Activated CD4-positive, alpha-beta T cell treated with anti-CD3 and anti-CD28 coated beads, Interleukin-2, amount 50 U/mL, for 48 hours (primary cell): Measurements from ENCODE around the gene ARHGAP6.

Source experiments
- DNase-seq, 2 experiments: peaks; one replicate each; pipeline ENCODE4 v3.0.0-alpha.2; 2020

The ARHGAP6 gene

GRCh38 chrX:11342673-11343072 is 323.0 kb downstream of the ARHGAP6 start:
- no peak for DNase-seq

GRCh38 chrX:11341274-11342201 is 324.2 kb downstream of the ARHGAP6 start:
- no peak for DNase-seq

GRCh38 chrX:11337292-11338009 is 328.3 kb downstream of the ARHGAP6 start:
- no peak for DNase-seq

GRCh38 chrX:11336201-11336600 is 329.5 kb downstream of the ARHGAP6 start:
- DNase-seq: no peak

GRCh38 chrX:11334165-11334564 is 331.6 kb downstream of the ARHGAP6 start:
- DNase-seq: no peak

GRCh38 chrX:11331788-11332187 is 333.9 kb downstream of the ARHGAP6 start:
- no peak for DNase-seq

- no peak for DNase-seq
Observed at GRCh38 chrX:11329021-11329420, 336.7 kb downstream of the ARHGAP6 start.

- no peak for DNase-seq
Observed at GRCh38 chrX:11328134-11328533, 337.6 kb downstream of the ARHGAP6 start.

- no peak for DNase-seq
Observed at GRCh38 chrX:11321986-11322385, 343.7 kb downstream of the ARHGAP6 start.

GRCh38 chrX:11319806-11320520 is 345.8 kb downstream of the ARHGAP6 start:
- DNase-seq: no peak

GRCh38 chrX:11311706-11312105 is 354.0 kb downstream of the ARHGAP6 start:
- DNase-seq: no peak

GRCh38 chrX:11309220-11309619 is 356.5 kb downstream of the ARHGAP6 start:
- no peak for DNase-seq

- no peak for DNase-seq
Observed at GRCh38 chrX:11305641-11306040, 360.1 kb downstream of the ARHGAP6 start.

GRCh38 chrX:11304829-11305228 is 360.9 kb downstream of the ARHGAP6 start:
- DNase-seq: no peak

- DNase-seq: no peak
Observed at GRCh38 chrX:11298600-11298999, 367.1 kb downstream of the ARHGAP6 start.

GRCh38 chrX:11296051-11296450 is 369.7 kb downstream of the ARHGAP6 start:
- DNase-seq: no peak

GRCh38 chrX:11293113-11293512 is 372.6 kb downstream of the ARHGAP6 start, which contains the start of gene AMELX:
AMELX (plus strand) TSS chrX:11293413; CDS start chrX:11294789, 1,376 bp downstream.
- no peak for DNase-seq

GRCh38 chrX:11290416-11291102 is 375.2 kb downstream of the ARHGAP6 start:
- DNase-seq: no peak

GRCh38 chrX:11287505-11287904 is 378.2 kb downstream of the ARHGAP6 start:
- DNase-seq: no peak

- no peak for DNase-seq
Observed at GRCh38 chrX:11285651-11286050, 380.1 kb downstream of the ARHGAP6 start.

GRCh38 chrX:11282043-11282442 is 383.7 kb downstream of the ARHGAP6 start:
- no peak for DNase-seq

- DNase-seq: no peak
Observed at GRCh38 chrX:11273544-11273943, 392.2 kb downstream of the ARHGAP6 start.

- no peak for DNase-seq
Observed at GRCh38 chrX:11272863-11273262, 392.9 kb downstream of the ARHGAP6 start.
